Measurements from ENCODE around the gene KRT75. TPM values are rescaled to one million over a fixed set of nuclear protein-coding genes. Genes with fewer than 3 reads are reported as not detected.

KRT75 gene
- total and polyA plus RNA-seq, 12 donors, result not detected

DNA sequence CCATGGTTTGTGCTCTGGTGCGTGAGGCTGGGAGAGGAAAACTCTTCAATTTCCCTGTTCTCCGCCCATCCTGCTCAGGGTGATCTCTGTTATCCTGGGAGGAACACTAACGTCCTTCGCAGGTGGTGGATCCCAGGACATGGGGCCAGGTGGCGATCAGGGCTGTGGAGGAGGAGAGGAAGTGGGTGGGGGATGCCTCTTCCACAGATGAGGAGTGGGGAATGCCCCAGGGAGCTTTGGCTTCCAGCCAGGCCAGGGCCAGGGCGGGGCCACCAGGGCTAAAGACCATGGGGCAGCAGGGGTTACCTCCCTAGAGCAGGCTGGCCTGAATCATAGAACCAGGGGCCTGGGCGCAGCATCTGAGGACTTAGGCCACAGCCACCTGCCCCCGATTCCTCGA is 3.3 kb upstream of the KRT75 start:
- intact Hi-C loops (cut with DNase I), result no loop called here
- Histone ChIP-seq H3K36me3 (replicated peaks in 1 of 2) (no peaks in the 10 kb centered on the region), H3K9me3 (replicated peaks in 1 of 3) (no peaks in the 10 kb centered on the region), H3K27ac (no peak overlapping the region), H3K4me1 (replicated peaks in 1 of 2) (no peaks in the 10 kb centered on the region), H3K27me3 (no peaks in the 10 kb centered on the region), H3K4me3 (no peak overlapping the region)
- 69 to 78% (median 72%) methylated on average over 5 to 9 of the region's 9 CpGs for WGBS, 4 donors
- TF ChIP-seq POLR2A (IDR thresholded peaks at IDR 0.05) (no peak), CTCF (IDR thresholded peaks at IDR 0.05) (no peak)
- DNase-seq, result no peak

DNA sequence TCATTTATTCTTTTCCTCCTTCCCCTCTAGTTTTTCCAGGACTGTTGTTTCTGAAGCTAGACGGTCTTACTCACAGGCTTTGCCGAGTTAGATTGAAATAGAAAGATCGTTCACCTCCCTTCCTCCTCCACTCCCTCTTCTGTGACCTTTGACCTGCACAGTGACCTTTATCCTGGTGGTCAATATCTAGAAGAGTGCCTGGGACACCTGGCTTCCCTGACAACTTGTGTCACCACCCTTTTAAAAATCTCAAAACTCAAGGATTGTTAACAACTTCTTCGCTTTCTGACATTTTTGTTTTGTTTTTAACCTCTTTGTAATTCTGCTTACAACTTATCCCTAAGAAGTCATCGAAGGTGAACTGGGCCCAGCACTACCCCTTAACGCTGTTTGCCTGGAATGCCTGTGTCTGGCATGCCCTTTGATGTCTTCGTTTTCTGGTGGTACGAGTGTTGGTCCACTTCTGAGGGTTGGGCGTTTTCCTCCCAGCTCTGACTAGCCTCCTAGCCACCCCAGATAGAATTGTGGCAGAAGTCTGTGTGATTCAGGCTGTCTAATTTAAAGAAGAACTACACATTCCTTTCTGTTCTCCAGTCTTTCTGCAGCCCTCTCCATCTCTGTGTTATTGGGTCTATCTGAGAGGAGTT is 2.8 kb upstream of the KRT75 start:
- Histone ChIP-seq H3K36me3 (replicated peaks in 1 of 2) (no peaks in the 10 kb centered on the region), H3K9me3 (replicated peaks in 1 of 3) (no peaks in the 10 kb centered on the region), H3K27ac (no peak overlapping the region), H3K4me1 (replicated peaks in 1 of 2) (no peaks in the 10 kb centered on the region), H3K4me3 (no peak overlapping the region), H3K27me3 (no peaks in the 10 kb centered on the region)
- 70 to 78% (median 75%) methylated on average over 9 of the region's 9 CpGs for WGBS, 4 donors
- intact Hi-C loops (cut with DNase I), result no loop called here
- TF ChIP-seq CTCF (IDR thresholded peaks at IDR 0.05), result no peak
- no peak for TF ChIP-seq POLR2A (IDR thresholded peaks at IDR 0.05)
- no peak for DNase-seq

DNA sequence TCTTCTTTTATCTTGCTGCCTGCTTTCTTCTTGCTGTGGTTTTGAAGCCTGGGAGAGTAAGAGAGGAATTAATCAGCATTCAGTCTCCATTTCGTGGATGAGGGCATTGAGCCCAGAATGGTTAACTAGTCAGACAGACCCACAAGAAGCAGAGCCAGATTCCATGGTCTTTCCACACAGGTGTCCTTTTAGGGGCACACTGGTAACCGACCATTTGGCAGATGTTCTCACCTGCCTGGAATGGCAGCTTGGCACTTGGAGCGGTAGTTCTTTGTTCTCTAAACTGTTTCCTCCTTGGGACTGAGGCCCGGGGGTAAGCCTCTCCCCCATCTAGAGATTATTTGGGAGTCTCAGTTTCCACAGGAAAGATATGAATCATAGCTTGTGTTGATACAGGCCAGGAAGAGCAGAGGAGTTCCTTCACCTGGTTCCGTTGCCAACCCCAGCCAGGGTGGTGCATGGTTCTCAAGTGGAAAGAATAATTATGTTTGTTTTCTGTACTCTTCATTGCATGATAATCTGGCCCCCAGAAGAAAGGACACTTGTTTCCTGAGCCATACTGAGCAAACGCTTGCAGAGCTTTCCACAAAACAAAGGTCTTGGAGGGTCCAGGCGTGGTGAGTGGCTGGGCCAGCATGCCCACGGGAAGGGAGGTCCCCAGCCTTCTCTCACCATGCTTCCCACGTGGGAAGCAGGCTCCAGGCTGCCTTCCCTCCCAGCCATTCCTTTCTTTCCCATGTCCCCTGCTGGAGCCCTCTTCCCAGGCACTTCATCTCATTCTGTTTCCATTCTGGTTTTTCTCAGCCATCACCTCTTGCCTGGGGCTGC is 2.0 kb upstream of the KRT75 start:
- Histone ChIP-seq H3K36me3 (replicated peaks in 1 of 2) (no peaks in the 10 kb centered on the region), H3K4me1 (replicated peaks in 1 of 2) (no peaks in the 10 kb centered on the region), H3K27me3 (no peaks in the 10 kb centered on the region), H3K4me3 (no peak overlapping the region), H3K9me3 (replicated peaks in 1 of 3) (no peaks in the 10 kb centered on the region), H3K27ac (no peak overlapping the region)
- no peak for DNase-seq
- intact Hi-C loops (cut with DNase I), result no loop called here
- TF ChIP-seq CTCF (IDR thresholded peaks at IDR 0.05) (no peak), POLR2A (IDR thresholded peaks at IDR 0.05) (no peak)
- WGBS, 4 donors, result 61 to 77% (median 70%) methylated on average over 8 to 9 of the region's 9 CpGs

DNA sequence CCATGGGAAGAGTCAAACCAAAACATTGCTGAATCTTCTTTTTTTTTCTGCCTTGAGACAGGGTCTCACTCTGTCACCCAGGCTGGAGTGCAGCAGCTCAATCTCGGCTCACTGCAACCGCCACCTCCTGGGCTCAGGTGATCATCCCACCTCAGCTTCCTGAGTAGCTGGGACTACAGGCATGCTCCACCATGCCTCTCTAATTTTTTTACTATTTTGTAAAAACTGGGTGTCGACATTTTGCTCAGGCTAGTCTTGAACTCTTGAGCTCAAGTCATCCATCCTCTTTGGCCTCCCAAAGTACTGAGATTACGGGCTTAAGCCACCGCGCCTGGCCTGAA is 1.5 kb upstream of the KRT75 start:
- no peaks in the 10 kb centered on the region for H3K9me3 ChIP-seq (replicated peaks in 1 of 3)
- no peak overlapping the region for H3K27ac ChIP-seq

More for the DNA sequence above, 1.5 kb upstream of the KRT75 start:
- DNase-seq, result no peak
- intact Hi-C loops (cut with DNase I), result no loop called here
- TF ChIP-seq POLR2A (IDR thresholded peaks at IDR 0.05), result no peak
- no peak for TF ChIP-seq CTCF (IDR thresholded peaks at IDR 0.05)
- H3K36me3 ChIP-seq (replicated peaks in 1 of 2), result no peaks in the 10 kb centered on the region
- WGBS, 4 donors, result 79 to 92% (median 87%) methylated on average over 6 of the region's 6 CpGs
- no peaks in the 10 kb centered on the region for H3K27me3 ChIP-seq
- H3K4me3 ChIP-seq, result no peak overlapping the region
- no peaks in the 10 kb centered on the region for H3K4me1 ChIP-seq (replicated peaks in 1 of 2)

All from adrenal gland (tissue), 12 donors.